ENCODE results near the gene PILRA. TPM values are rescaled to one million over a fixed set of nuclear protein-coding genes. Genes with fewer than 3 reads are reported as not detected.
A peak's percentile ranks its signal among the peaks of the same experiment; 100 is the strongest.

The PILRA gene
- total and polyA plus RNA-seq, 2 of the 13 experiments (the other 11 are each of a cell fraction or from before 2014, with no cell fraction given), result 0.13 to 1.3 TPM

DNA sequence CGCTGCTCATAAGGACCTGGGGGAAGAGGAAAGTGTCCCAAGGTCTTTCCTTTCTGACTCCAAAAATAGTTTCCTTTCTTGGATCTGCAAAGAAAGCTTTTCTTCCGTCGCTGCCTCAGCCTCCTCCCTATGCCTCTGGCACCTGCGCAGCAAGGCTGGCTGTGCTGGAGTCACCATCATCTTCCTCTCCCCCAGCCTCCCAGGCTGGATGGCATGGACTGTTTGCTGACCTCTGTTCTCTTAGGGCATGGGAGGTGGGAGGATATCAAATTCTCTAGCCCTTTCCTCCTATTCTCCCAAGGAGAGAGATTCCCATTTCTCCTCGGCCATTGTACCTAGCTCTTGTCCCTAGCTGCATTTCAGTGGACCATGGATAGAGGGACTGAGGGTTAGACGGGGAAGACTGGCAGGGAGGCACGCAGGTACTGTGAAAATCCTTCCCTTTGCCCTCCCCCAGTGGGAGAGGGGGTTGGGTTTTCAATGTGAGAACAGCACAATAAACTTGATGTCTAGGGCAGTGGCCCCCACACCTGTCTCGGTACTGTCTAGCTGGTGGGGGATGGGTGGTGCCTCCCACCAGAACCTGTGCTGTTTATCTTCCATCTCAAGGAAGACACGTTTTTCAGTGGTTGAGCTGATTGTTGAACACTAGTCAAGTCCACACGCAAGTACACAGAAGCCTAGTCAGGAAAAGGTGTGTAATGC lies 60.5 kb downstream of the PILRA start (continued):
- TF ChIP-seq, protein P1, sequence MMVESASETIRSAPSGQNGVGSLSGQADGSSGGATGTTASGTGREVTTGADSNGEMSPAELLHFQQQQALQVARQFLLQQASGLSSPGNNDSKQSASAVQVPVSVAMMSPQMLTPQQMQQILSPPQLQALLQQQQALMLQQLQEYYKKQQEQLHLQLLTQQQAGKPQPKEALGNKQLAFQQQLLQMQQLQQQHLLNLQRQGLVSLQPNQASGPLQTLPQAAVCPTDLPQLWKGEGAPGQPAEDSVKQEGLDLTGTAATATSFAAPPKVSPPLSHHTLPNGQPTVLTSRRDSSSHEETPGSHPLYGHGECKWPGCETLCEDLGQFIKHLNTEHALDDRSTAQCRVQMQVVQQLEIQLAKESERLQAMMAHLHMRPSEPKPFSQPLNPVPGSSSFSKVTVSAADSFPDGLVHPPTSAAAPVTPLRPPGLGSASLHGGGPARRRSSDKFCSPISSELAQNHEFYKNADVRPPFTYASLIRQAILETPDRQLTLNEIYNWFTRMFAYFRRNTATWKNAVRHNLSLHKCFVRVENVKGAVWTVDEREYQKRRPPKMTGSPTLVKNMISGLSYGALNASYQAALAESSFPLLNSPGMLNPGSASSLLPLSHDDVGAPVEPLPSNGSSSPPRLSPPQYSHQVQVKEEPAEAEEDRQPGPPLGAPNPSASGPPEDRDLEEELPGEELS (CRISPR knock-in tag; IDR thresholded peaks at IDR 0.05), result 0 out of 2 replicates have a peak, but pooled peaks have one; percentile 20
- TF ChIP-seq, protein P2, sequence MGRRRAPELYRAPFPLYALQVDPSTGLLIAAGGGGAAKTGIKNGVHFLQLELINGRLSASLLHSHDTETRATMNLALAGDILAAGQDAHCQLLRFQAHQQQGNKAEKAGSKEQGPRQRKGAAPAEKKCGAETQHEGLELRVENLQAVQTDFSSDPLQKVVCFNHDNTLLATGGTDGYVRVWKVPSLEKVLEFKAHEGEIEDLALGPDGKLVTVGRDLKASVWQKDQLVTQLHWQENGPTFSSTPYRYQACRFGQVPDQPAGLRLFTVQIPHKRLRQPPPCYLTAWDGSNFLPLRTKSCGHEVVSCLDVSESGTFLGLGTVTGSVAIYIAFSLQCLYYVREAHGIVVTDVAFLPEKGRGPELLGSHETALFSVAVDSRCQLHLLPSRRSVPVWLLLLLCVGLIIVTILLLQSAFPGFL (CRISPR knock-in tag; IDR thresholded peaks at IDR 0.05), result no peak

GRCh38 chr7:100434297-100435144 lies 61.2 kb downstream of the PILRA start:
- H3K9ac ChIP-seq (ENCODE audit: insufficient read depth, low read depth, low read length), result peak overlapping the region; percentile 95
- POLR2A ChIA-PET, result interaction anchor here (0.9 to 5.0 kb wide), 2 partner anchors 11 to 15 kb away, joined by 4 to 72 read pairs; no protein-coding TSS in a partner anchor
- H3K4me2 ChIP-seq (ENCODE audit: low read depth, low read length), result peak overlapping the region; percentile 80
- H3K4me1 ChIP-seq (ENCODE audit: insufficient read depth, low read length), result peaks cover 71% of the 10 kb centered on the region
- CTCF ChIA-PET (ENCODE audit: low intra/inter-chr PET ratio, low total read pairs), result no interaction called here
- peak overlapping the region; percentile 80 to 93 (median 86) for H3K4me3 ChIP-seq (replicated peaks in 1 of 3; ENCODE audit: insufficient read depth in 1 of 3, low read depth in 2 of 3, low read length in 3 of 3)
- H3K36me3 ChIP-seq (replicated peaks in 1 of 2; ENCODE audit: control insufficient read depth in 1 of 2, insufficient read depth in 2 of 2, low read length in 2 of 2), result peaks cover 5 to 30% of the 10 kb centered on the region in 2 experiments
- no peaks in the 10 kb centered on the region for H3K9me3 ChIP-seq (ENCODE audit: low read length)
- DNase-seq (ENCODE audit: low spot score) (no peak), FAIRE-seq (no peak), ATAC-seq (no peak)
- intact Hi-C loops (cut with micrococcal nuclease; ENCODE audit: unreplicated experiment) (no loop called here), in situ Hi-C loops (cut with HindIII; ENCODE audit: extremely low pct_ligation_motif_present, low pct_unique_long_range_greater_than_20kb) (no loop called here)
- BruUV-seq (replicated peaks), result no TSS peak
- no peaks in the 10 kb centered on the region; a peak in 1 of 5 replicates for H3K27me3 ChIP-seq (ENCODE audit: control insufficient read depth in 1 of 2, insufficient read depth in 2 of 2, low read length in 2 of 2)
- peaks cover 37% of the 10 kb centered on the region for H3K79me2 ChIP-seq (ENCODE audit: insufficient read depth, low read length)
- H2AFZ ChIP-seq (ENCODE audit: low read length), result no peak overlapping the region
- WGBS (ENCODE audit: low lambda C conversion rate), result 88% methylated on average over 22 of the region's 22 CpGs
- peak overlapping the region; percentile 90 for H3K27ac ChIP-seq (ENCODE audit: extremely low read length, insufficient read depth, low read length)
- H4K20me1 ChIP-seq (ENCODE audit: insufficient read depth, low read length), result no peaks in the 10 kb centered on the region; the same call in 1 of the 2 replicates
- TF ChIP-seq FOXO4 (CRISPR knock-in tag; conservative IDR thresholded peaks at IDR 0.05) (no peak), ZMYM3 (CRISPR knock-in tag; IDR thresholded peaks at IDR 0.05) (no peak), SIX1 (CRISPR knock-in tag; IDR thresholded peaks at IDR 0.05; ENCODE audit: borderline replicate concordance) (no peak), NCOR1 (IDR thresholded peaks at IDR 0.05; ENCODE audit: borderline replicate concordance, low read length) (no peak), PBX3 (CRISPR knock-in tag; IDR thresholded peaks at IDR 0.05; ENCODE audit: borderline replicate concordance) (no peak), MEF2D (CRISPR knock-in tag; IDR thresholded peaks at IDR 0.05) (no peak), SOX6 (IDR thresholded peaks at IDR 0.05) (no peak), SOX6 (CRISPR knock-in tag; IDR thresholded peaks at IDR 0.05) (0 out of 2 replicates have a peak, but pooled peaks have one; percentile 21), POLR2AphosphoS5 (IDR thresholded peaks at IDR 0.05; ENCODE audit: low read depth, low read length) (peak; percentile 18; the same call in 1 of the 2 replicates), CENPT (CRISPR knock-in tag; IDR thresholded peaks at IDR 0.05; ENCODE audit: low read depth) (no peak)

All from HepG2 (cell line).